Stomach (tissue), 9 donors: ENCODE results near the gene LRRIQ1. TPM values are rescaled to one million over a fixed set of nuclear protein-coding genes. Genes with fewer than 3 reads are reported as not detected.

ENCODE experiments used
- DNase-seq, 2 donors: peaks; one replicate each; pipeline versions ENCODE4 v3.0.0 to v3.0.0-alpha.2; 2013 to 2019
- H3K27ac ChIP-seq, 5 donors: fragments of 200-600 bp in 4 of 5; sonication (generic) in 4 of 5; one replicate each; pipeline ENCODE4 v1.5.1; 2013 to 2019; ENCODE audit warnings: mild to moderate bottlenecking in 1 of 5, moderate library complexity in 1 of 5
- H3K27me3 ChIP-seq, 3 donors: fragments of 200-600 bp; sonication (generic); one replicate each; pipeline ENCODE4 v1.5.1; 2017 to 2019; ENCODE audit warnings: mixed run types in 1 of 3
- H3K36me3 ChIP-seq, 4 donors: fragments of 200-600 bp; sonication (generic); 1 replicate in 3 of 4; 2 replicates in 1 of 4; pipeline ENCODE4 v1.5.1; 2016 to 2019
- H3K4me1 ChIP-seq, 4 donors: fragments of 200-600 bp; sonication (generic); one replicate each; pipeline ENCODE4 v1.5.1; 2016 to 2019
- H3K4me3 ChIP-seq, 4 donors: fragments of 200-600 bp; sonication (generic) in 3 of 4; one replicate each; pipeline ENCODE4 v1.5.1; 2016 to 2019; ENCODE audit warnings: mild to moderate bottlenecking in 1 of 4
- H3K9me3 ChIP-seq, 4 donors: fragments of 200-600 bp; sonication (generic); one replicate each; pipeline ENCODE4 v1.5.1; 2016 to 2019
- EP300 ChIP-seq: sonication (generic); formaldehyde crosslinking; IDR thresholded peaks from one replicate; pipeline ENCODE4 v1.6.1; 2017; ENCODE audit warnings: antibody characterized with exemption
- POLR2A ChIP-seq, 4 donors: fragments of 450-650 bp; IDR thresholded peaks; one replicate each; pipeline ENCODE4 v1.6.1; 2016; ENCODE audit warnings: antibody characterized with exemption in 4 of 4, control low read depth in 2 of 4, mild to moderate bottlenecking in 1 of 4, moderate library complexity in 1 of 4
- POLR2AphosphoS5 ChIP-seq, 3 donors: sonication (generic); formaldehyde crosslinking; IDR thresholded peaks; one replicate each; pipeline ENCODE4 v1.6.1; 2016; ENCODE audit warnings: antibody characterized with exemption in 3 of 3
- WGBS, 5 donors: extraction: QIAGEN DNeasy Blood & Tissue Kit in 3 of 5; methylation state at CpG; one replicate each; pipeline versions ENCODE4 v1.1.5 to v1.1.7; 2013 to 2018; 5-methylcytosine and 5-hydroxymethylcytosine counted together
- intact Hi-C: fragments of 100-400 bp; cut with DNase I; formaldehyde crosslinking; loops from one replicate; pipeline ENCODE4 v1.15.1; 2023; ENCODE audit warnings: low total_unique reads
- polyA plus RNA-seq, 3 donors: library from polyadenylated mRNA; stranded (reverse); fragments of 200-250 nt; gene quantifications; one replicate each; pipeline ENCODE4 v1.2.3, GENCODE V29; 2013
- total RNA-seq, 5 donors: library from RNA; depleted of rRNA; stranded (reverse); fragments of >200 nt; gene quantifications; one replicate each; pipeline versions ENCODE4 v1.1.0 to v1.2.3, GENCODE V29; 2014 to 2016
- TF ChIP-seq, protein P1 (sequence below), 7 experiments: fragments of 450-650 bp in 4 of 7; fragments of 200-600 bp in 3 of 7; sonication (generic) in 3 of 7; IDR thresholded peaks; one replicate each; pipeline ENCODE4 v1.5.1; 2016 to 2019; ENCODE audit warnings: antibody characterized with exemption in 7 of 7, control low read depth in 2 of 7, mild to moderate bottlenecking in 1 of 7
- donor health status: healthy with polysubstance abuse.
- donor health status: Bipolar disorder and iron deficiency.
- donor health status: healthy.

The LRRIQ1 gene
- total and polyA plus RNA-seq, 8 donors = 0.05 to 2.2 (median 0.92) TPM; not detected in 5

DNA sequence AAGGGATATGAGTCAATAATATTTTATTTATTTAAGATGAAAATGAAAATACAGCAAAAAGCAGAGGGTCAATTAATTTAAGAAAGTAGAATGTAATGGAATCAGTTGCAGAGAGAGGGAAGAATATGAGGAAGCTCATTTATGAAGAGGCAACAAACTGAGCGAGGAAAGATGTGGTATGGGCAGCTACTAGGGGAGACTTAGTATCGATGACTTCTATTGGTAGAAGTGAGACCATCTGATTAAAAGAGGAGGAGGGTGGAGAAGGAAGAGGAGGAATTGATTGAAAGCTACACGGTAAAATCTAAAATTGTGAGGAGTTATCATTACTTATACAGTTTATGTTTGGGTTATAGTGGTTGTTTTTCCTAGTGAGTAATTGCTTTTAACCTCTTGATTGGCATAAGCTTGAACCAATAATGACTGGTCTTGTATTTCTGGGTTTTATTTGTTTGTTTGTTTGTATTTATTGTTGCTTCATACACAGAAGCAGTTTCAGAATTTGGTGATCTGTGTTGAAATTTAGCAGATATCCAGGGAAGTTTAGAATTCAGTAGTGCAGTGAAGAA lies 121.0 kb downstream of the LRRIQ1 start:
- intact Hi-C loops = no loop called here
- Histone ChIP-seq H3K4me1 (no peaks in the 10 kb centered on the region), H3K4me3 (no peak overlapping the region), H3K9me3 (no peaks in the 10 kb centered on the region), H3K27ac (no peak overlapping the region), H3K27me3 (no peaks in the 10 kb centered on the region), H3K36me3 (no peaks in the 10 kb centered on the region)
- no peak for DNase-seq
- WGBS, 5 donors = 78 to 91% (median 80%) methylated on average over 3 of the region's 3 CpGs
- no peak for TF ChIP-seq EP300
- no peak for TF ChIP-seq POLR2AphosphoS5 (IDR thresholded peaks at IDR 0.05)
- TF ChIP-seq POLR2A (IDR thresholded peaks at IDR 0.05) = no peak
- TF ChIP-seq, protein P1, sequence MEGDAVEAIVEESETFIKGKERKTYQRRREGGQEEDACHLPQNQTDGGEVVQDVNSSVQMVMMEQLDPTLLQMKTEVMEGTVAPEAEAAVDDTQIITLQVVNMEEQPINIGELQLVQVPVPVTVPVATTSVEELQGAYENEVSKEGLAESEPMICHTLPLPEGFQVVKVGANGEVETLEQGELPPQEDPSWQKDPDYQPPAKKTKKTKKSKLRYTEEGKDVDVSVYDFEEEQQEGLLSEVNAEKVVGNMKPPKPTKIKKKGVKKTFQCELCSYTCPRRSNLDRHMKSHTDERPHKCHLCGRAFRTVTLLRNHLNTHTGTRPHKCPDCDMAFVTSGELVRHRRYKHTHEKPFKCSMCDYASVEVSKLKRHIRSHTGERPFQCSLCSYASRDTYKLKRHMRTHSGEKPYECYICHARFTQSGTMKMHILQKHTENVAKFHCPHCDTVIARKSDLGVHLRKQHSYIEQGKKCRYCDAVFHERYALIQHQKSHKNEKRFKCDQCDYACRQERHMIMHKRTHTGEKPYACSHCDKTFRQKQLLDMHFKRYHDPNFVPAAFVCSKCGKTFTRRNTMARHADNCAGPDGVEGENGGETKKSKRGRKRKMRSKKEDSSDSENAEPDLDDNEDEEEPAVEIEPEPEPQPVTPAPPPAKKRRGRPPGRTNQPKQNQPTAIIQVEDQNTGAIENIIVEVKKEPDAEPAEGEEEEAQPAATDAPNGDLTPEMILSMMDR (IDR thresholded peaks at IDR 0.05) = no peak

DNA sequence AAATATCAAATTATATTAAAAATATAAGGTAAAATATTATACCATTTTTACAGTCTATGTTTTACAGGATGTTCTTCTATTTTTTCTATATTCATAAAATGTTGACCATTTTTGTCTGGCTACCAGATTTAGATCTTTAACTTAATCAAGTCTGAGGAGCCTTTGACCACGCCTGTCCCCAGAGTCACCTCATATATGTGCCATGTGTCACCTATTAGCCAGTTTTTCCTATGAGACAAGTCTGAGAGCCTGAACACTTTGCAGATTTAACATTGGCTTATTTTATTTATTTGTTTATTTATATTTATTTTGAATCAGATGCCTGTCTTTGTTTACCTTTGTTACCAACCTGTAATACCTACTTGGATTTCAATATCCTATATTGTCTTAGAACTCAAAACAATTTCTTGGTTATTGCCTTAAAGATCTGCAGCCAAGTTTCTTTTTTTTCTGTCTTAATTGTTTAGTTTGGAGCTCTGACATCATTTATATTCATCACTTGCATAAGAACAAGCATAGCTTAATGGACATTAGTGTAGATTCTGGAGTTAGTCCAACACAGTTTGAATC lies 127.7 kb downstream of the LRRIQ1 start:
- no peak for TF ChIP-seq POLR2A (IDR thresholded peaks at IDR 0.05)
- TF ChIP-seq, protein P1 (IDR thresholded peaks at IDR 0.05) = no peak
- no peak for TF ChIP-seq EP300
- no peak for TF ChIP-seq POLR2AphosphoS5 (IDR thresholded peaks at IDR 0.05)
- 71 to 75% (median 73%) methylated on average over 1 of the region's 1 CpG for WGBS, 5 donors
- DNase-seq = no peak

DNA sequence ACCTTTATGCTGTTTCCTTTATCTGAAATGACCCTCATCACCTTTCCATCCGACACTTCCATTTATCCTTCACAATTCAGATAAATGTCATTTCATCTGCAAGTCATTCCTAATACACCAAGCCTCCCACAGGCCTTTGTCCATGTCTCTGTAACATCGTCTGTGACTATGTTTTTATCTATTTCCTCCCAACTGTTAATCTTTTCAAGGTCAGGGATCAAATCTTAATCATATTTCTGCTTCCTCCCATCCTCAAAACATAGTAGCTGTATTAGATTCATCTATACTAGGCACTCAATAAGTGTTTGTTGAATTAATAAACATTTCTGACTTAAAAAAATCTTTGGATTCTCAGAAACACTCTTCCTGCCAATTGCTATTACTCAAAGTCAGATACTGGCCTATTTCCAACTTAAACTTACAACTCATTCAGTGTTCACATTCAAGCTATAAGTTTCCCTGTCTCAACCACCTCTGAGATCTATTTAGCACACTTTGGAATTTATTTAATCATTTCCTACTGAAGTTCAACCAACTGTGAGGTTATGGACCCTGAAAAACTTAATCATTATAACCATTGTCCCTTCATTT lies 143.6 kb downstream of the LRRIQ1 start:
- 28 to 60% (median 38%) methylated on average over 2 of the region's 2 CpGs for WGBS, 5 donors
- Histone ChIP-seq H3K27ac (no peak overlapping the region), H3K4me1 (no peaks in the 10 kb centered on the region), H3K27me3 (no peaks in the 10 kb centered on the region), H3K4me3 (no peak overlapping the region), H3K36me3 (no peaks in the 10 kb centered on the region), H3K9me3 (no peaks in the 10 kb centered on the region)
- intact Hi-C loops = no loop called here
- peak in 1 of 2 donors; percentile 38 for DNase-seq
- no peak for TF ChIP-seq EP300
- TF ChIP-seq POLR2AphosphoS5 (IDR thresholded peaks at IDR 0.05) = no peak
- no peak for TF ChIP-seq POLR2A (IDR thresholded peaks at IDR 0.05)
- TF ChIP-seq, protein P1 (IDR thresholded peaks at IDR 0.05) = no peak

More for the DNA sequence above, 127.7 kb downstream of the LRRIQ1 start:
- H3K27me3 ChIP-seq = no peaks in the 10 kb centered on the region
- H3K4me3 ChIP-seq = no peak overlapping the region
- H3K4me1 ChIP-seq = no peaks in the 10 kb centered on the region
- H3K9me3 ChIP-seq = no peaks in the 10 kb centered on the region
- H3K36me3 ChIP-seq = no peaks in the 10 kb centered on the region
- intact Hi-C loops = no loop called here
- no peak overlapping the region for H3K27ac ChIP-seq

DNA sequence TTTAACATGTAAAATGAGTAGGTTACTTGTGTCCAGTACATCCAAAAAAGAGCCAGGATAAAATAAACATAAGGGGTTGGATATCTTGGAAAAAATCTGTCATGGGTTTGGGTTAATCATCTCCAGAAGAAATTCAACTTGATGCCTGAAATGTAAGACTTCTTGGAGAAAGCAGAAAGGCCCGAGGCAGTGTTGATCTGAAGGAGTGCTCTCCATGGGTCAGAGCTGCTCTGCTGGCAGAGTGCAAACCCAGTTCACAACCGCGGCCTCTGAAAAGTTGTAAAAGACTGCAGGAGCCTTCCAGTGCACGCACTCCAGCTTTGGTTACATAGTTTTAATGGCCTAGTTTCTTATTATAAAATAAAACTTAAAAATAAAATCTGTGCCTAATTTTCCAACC lies 146.5 kb downstream of the LRRIQ1 start:
- no peak overlapping the region for H3K4me3 ChIP-seq
- no peak overlapping the region for H3K27ac ChIP-seq
- H3K4me1 ChIP-seq = no peaks in the 10 kb centered on the region
- WGBS, 5 donors = 59 to 63% (median 62%) methylated on average over 4 of the region's 4 CpGs
- H3K9me3 ChIP-seq = no peaks in the 10 kb centered on the region
- H3K36me3 ChIP-seq = no peaks in the 10 kb centered on the region
- no peaks in the 10 kb centered on the region for H3K27me3 ChIP-seq
- intact Hi-C loops = no loop called here
- no peak for DNase-seq
- TF ChIP-seq POLR2AphosphoS5 (IDR thresholded peaks at IDR 0.05) = no peak
- TF ChIP-seq EP300 = no peak
- no peak for TF ChIP-seq POLR2A (IDR thresholded peaks at IDR 0.05)
- TF ChIP-seq, protein P1 (IDR thresholded peaks at IDR 0.05) = no peak
